Right kidney (tissue), 9 donors: ENCODE measurements around the gene KCNQ4.

ENCODE experiments used
- DNase-seq: peaks from one replicate; pipeline ENCODE4 v3.0.0-alpha.2; 2016
- long read RNA-seq, 8 donors: transcript quantifications; one replicate each; lab custom pipeline, GENCODE V29; 2026

The KCNQ4 gene
- long read RNA-seq, donor 1 = 0 reads
- long read RNA-seq, donor 2, full-length matches to known transcripts = 2 of 2 reads
- long read RNA-seq, donor 2, partial matches to known transcripts = 0 of 2 reads
- long read RNA-seq, donor 2, other reads (novel, unspliced or antisense) = 0 of 2 reads
- long read RNA-seq, donor 3 = 0 reads
- long read RNA-seq, donor 4 = 0 reads
- long read RNA-seq, donor 5 = 0 reads
- long read RNA-seq, donor 6 = 0 reads
- long read RNA-seq, donor 7 = 0 reads
- long read RNA-seq, donor 8, full-length matches to known transcripts = 1 of 1 reads
- long read RNA-seq, donor 8, partial matches to known transcripts = 0 of 1 reads
- long read RNA-seq, donor 8, other reads (novel, unspliced or antisense) = 0 of 1 reads

- DNase-seq = peak; percentile 76
These were observed at the start of gene KCNQ4 for GRCh38 chr1:40783001-40783905. TSS of gene KCNQ4 (plus strand) at chr1:40783787. CDS start at chr1:40784094, 307 bp downstream.

- no peak for DNase-seq
These were observed 48.5 kb upstream of the KCNQ4 start for GRCh38 chr1:40734882-40735628.

GRCh38 chr1:40736085-40736531 lies 47.5 kb upstream of the KCNQ4 start:
- no peak for DNase-seq

GRCh38 chr1:40738831-40739230 lies 44.8 kb upstream of the KCNQ4 start:
- DNase-seq = no peak

- no peak for DNase-seq
These were observed 44.1 kb upstream of the KCNQ4 start for GRCh38 chr1:40739455-40740008.

GRCh38 chr1:40740039-40740996 lies 43.3 kb upstream of the KCNQ4 start:
- no peak for DNase-seq

GRCh38 chr1:40740997-40741736 lies 42.4 kb upstream of the KCNQ4 start:
- no peak for DNase-seq

- no peak for DNase-seq
These were observed 41.1 kb upstream of the KCNQ4 start for GRCh38 chr1:40742363-40743061.

GRCh38 chr1:40743452-40743851 lies 40.1 kb upstream of the KCNQ4 start:
- no peak for DNase-seq

GRCh38 chr1:40743860-40744259 lies 39.7 kb upstream of the KCNQ4 start:
- no peak for DNase-seq

GRCh38 chr1:40745176-40745575 lies 38.4 kb upstream of the KCNQ4 start:
- DNase-seq = no peak

- DNase-seq = no peak
These were observed 37.1 kb upstream of the KCNQ4 start for GRCh38 chr1:40746344-40747090.

- DNase-seq = no peak
These were observed 34.5 kb upstream of the KCNQ4 start for GRCh38 chr1:40748841-40749718.

GRCh38 chr1:40749817-40750216 lies 33.8 kb upstream of the KCNQ4 start:
- no peak for DNase-seq

GRCh38 chr1:40750451-40750908 lies 33.1 kb upstream of the KCNQ4 start:
- DNase-seq = no peak

GRCh38 chr1:40751802-40752201 lies 31.8 kb upstream of the KCNQ4 start:
- DNase-seq = no peak

GRCh38 chr1:40753142-40753882 lies 30.3 kb upstream of the KCNQ4 start:
- no peak for DNase-seq
